NCI-H146 treated with DMSO at 0.1 percent for 48 hours (cell line): ENCODE measurements around the gene STAT4.

ENCODE experiments used
- DNase-seq: peaks from one replicate; lab custom pipeline; 2025; ENCODE audit not compliant: unreplicated experiment; lab: John Stamatoyannopoulos, UW

The STAT4 gene

DNA sequence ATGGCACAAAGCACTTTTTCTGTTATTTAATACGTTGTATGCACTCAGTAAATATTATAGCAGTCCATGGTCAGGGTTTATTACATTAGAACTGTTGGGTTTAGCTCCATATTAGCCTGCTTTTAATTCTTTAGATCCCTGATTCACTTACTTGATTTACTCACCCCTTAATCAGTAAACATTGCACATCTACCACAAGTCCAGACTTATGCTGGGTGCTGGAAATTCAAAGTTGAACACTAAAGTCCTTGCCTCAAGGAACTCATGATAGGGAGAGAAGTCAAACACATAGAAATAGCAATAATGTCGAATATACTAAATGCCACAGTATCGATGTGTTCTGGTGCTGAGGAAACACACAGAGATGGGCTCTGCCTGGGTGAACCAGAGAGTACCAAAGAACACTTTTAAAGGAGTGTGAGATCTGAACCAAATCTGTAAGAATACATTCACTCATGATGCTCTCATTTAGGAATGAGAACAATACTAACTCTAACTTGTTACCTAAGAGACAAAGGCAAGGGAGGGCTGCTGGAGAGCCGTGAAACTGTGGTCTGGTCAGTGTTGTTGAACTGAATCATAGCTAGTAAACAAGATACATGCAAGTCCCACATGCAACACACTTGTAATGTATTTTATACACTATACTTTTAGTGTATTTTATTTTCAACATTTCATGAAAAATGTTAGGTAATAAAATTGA lies 4.9 kb downstream of the STAT4 start:
- DNase-seq = no peak

GRCh38 chr2:191144217-191144616 lies 6.6 kb downstream of the STAT4 start:
- no peak for DNase-seq

- no peak for DNase-seq
Measured at GRCh38 chr2:191143791-191144190, 7.0 kb downstream of the STAT4 start.

- DNase-seq = no peak
Measured at GRCh38 chr2:191128911-191129304, 21.9 kb downstream of the STAT4 start.

DNA sequence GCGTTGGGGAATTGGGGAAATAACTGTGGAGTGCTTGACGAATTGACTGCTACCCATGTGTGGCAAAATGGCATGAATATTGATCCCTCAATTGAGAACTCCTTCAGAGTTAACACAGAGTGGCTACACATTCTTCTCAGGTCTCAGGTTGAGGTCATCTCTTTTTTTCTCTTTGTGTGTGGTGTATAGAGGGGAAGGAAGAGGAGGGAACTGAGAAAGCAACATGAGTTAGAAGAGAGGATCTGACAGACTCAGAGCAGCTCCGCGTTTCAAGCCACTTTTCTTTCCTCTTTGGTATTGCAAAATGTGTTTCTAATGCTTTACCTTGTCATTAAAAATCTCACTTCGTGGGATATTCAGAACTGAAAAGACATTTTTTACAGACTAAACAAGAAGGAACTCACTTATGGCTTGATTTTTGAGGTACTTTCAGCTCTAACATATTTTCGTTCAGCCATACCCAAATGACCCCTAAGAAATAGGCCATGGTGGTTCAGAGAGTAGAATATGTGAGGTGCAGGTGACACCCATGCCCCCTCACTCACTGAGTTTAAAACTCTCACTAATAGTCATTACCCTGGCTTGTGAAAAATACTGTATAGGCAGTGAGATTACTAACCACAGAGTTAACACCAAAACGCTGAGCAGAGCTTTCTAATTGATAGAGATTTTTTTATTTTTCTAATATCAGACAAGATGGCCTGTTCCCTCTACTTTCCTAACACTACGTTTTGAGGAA lies 22.5 kb downstream of the STAT4 start:
- no peak for DNase-seq

DNA sequence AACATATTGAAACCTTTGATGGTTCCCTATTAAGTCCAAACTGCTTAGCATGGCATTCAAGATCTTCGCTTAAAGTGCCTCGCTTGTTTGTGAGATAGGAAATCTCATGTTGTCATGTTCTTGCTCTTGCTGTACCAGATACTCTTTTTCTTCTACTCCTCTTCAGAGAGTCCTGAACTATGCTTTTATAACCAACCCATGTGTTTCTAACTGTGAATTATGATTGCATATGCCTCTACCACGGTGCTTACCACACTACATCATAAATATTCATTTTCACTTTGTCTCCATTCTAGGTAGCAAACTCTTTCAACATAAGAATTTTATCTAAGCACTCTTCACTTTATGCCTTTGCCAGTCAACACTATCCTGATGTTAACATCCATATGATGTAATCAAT lies 23.6 kb downstream of the STAT4 start:
- no peak for DNase-seq

GRCh38 chr2:191126386-191127085 lies 24.3 kb downstream of the STAT4 start:
- DNase-seq = no peak

- no peak for DNase-seq
Measured at GRCh38 chr2:191125646-191126045, 25.1 kb downstream of the STAT4 start.

DNA sequence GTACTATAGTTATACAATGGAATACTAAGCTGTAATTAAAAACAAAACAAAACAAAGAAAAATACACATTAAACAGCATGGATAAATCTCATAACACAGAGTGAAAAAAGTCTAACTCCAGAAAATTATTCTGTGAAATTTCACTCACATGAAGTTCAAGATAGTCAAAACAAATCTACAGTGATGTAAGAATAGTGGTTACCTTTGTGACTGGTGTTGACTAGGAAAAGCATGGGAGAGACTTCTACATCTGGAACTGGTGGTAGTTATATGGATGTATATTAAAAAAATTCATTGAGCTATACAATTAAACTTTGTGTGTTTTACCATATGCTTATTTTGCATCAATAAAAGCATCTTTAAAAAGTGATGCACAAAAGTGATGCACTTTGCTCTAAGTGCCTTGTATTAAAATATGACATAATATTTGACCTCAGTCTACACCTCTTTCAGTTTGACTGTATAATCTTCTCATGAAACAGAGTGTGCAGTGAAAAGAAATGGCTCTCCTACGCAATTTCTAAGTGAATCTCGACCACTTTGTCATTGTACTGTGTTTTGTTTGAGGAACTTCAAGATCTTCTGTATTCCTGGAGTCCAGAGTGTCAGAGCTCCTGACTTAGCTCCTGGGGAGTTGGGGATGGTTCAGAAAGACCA lies 28.0 kb downstream of the STAT4 start:
- DNase-seq = no peak

DNA sequence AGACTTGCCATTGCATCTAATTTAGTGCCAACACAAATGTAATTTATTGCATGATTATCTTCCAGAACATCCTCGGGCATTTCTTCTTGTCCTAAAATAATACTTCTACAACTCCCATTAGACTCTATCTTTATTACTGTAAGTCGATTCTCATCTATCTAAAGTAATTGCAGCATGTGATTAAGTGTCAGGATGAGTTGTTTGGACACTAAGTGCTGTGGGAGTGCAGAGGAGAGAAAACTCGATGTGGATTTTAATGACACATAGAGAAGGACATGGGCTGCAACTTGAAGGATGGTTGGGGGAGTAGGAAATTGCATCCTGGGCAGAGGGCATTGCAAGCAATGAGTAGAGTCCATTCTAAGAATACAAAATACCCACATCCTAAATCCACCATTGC lies 33.5 kb downstream of the STAT4 start:
- no peak for DNase-seq

DNA sequence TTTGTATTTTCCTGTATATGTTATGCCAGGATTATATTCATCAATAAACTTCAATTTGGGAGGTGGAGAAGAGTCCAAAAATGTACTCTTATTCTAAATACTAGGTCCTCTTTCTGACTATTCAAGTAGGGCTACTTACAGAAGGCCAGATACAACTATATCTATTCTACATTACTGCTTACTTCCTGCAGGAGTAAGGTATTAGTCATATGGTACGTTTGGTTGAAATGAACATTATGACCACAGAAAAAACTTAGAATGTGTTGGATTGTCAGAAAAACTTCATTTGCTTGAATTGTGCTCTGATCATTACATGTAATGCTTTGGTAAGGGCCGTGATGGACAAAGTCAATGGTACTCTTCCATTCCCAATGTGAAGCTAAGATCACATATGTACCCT lies 35.0 kb downstream of the STAT4 start:
- DNase-seq = no peak

DNA sequence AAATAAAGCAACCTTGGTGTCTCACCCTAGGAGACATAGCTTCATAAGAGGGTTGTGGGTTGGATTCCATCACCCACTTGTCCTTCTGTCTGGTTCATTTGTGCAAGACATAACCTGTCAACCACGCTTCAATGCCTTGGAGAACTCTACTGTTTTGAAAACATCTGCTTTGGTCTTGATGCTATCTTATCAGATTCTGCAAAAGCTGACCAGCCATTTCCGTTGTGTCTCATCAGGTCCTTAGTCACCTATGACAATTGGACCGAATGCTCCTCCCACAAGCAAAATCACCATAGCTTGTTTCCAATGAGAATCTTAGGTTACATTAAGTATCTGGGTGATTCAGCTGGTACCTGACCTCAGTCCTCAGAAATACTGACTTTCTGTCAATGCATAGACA lies 35.4 kb downstream of the STAT4 start:
- DNase-seq = no peak

GRCh38 chr2:191114403-191114886 lies 36.3 kb downstream of the STAT4 start:
- DNase-seq = no peak

GRCh38 chr2:191113761-191114160 lies 37.0 kb downstream of the STAT4 start:
- no peak for DNase-seq

DNA sequence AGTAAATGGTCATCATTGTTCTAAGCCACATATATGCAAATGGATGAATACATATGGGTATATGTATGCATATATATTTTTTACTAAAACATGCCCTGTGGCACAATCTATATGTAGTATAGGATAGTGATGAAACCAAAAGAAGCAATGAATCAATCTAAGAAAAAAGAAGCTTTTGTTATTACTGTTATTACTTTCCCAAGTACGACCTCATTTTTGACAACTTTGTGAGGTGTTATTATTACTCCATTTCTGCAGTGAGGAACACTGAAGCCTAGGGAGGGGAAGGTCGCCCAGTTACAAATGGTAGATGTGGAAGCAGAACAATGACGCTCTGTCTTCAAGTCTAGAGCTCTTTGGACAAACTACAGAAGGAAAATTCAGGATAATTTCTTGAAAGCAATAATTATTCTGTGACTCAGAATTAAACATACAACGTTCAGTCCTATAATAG lies 38.3 kb downstream of the STAT4 start:
- DNase-seq = no peak

- DNase-seq = no peak
Measured at GRCh38 chr2:191109888-191110287, 40.9 kb downstream of the STAT4 start.

GRCh38 chr2:191108331-191108730 lies 42.5 kb downstream of the STAT4 start:
- no peak for DNase-seq

DNA sequence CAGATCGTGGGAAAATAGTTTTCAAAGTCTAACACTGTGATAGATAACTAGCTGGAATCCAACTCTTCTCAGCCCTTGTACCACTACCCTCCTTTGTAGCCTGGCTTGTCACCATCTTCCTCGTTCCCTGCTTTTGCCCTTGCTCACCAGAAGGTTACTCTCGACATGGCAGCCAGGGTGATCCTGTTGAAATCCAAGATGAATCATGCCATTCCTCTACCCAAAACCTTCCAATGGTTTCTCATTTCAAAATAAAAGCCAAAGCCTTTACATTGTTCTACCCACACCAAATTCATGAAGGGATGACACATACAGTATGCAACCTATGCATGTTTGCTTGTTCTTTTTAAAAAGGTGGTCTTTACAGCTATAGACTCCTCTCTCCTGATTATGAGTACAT lies 45.7 kb downstream of the STAT4 start:
- DNase-seq = no peak

GRCh38 chr2:191103774-191104173 lies 47.0 kb downstream of the STAT4 start:
- no peak for DNase-seq

DNA sequence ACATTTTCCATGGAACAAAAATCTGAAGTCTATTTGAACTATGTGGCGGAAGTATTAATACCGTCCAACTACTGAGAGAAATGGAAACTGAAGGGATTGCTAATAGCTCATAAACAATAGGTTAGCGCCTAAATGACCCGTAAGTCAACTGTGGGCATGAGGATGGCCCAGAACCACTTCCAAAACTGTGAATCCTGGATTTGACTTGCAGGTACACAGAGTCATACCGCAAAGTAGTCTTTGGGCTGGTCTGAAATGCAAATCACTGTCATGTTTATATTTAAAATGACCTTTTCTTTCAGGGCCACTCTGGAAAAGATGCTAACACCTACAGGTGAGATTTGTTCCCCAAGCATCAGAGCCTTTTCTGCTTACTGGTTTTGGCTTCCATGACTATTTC lies 50.6 kb downstream of the STAT4 start:
- no peak for DNase-seq

GRCh38 chr2:191087311-191087710 lies 63.5 kb downstream of the STAT4 start:
- no peak for DNase-seq
